Measurements from ENCODE around the gene EDNRB. TPM values are rescaled to one million over a fixed set of nuclear protein-coding genes. Genes with fewer than 3 reads are reported as not detected.

Gene EDNRB
- polyA plus RNA-seq, 1 donor (not counting 4 experiments of a cell fraction or from before 2014, with no cell fraction given): 0.01 TPM

DNA sequence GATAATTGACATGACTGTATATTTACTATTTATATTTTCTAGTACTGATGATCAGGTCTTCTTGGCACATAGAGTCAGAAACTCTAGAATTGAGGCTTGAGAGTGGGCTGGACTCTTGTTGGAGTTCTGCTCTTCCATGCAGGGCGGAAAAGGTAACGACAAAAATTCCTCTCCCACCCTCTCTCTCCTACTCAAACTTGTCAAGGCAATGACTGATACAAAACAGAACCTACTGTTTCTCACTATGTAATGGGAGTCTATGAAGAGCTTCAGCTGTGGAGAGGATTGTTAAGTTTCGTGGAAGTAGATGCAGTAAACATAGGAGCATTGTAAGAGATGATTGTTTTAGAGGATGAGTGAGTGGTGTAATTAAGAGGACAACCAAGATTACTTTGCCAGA is 8.8 kb downstream of the EDNRB start:
- no peak overlapping the region for H3K27ac ChIP-seq (ENCODE audit: control insufficient read depth, insufficient read depth, low read length)
- TF ChIP-seq, protein P1, sequence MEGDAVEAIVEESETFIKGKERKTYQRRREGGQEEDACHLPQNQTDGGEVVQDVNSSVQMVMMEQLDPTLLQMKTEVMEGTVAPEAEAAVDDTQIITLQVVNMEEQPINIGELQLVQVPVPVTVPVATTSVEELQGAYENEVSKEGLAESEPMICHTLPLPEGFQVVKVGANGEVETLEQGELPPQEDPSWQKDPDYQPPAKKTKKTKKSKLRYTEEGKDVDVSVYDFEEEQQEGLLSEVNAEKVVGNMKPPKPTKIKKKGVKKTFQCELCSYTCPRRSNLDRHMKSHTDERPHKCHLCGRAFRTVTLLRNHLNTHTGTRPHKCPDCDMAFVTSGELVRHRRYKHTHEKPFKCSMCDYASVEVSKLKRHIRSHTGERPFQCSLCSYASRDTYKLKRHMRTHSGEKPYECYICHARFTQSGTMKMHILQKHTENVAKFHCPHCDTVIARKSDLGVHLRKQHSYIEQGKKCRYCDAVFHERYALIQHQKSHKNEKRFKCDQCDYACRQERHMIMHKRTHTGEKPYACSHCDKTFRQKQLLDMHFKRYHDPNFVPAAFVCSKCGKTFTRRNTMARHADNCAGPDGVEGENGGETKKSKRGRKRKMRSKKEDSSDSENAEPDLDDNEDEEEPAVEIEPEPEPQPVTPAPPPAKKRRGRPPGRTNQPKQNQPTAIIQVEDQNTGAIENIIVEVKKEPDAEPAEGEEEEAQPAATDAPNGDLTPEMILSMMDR (optimal IDR thresholded peaks at IDR 0.05 in 1 of 3, IDR thresholded peaks at IDR 0.05 in 1 of 3, conservative IDR thresholded peaks at IDR 0.05 in 1 of 3; ENCODE audit: extremely low read depth in 1 of 3, insufficient read depth in 2 of 3, low read length in 3 of 3): no peak
- no peak for TF ChIP-seq EZH2 (IDR thresholded peaks at IDR 0.05; ENCODE audit: low read length)
- no peak overlapping the region for H3K4me3 ChIP-seq (ENCODE audit: control insufficient read depth in 2 of 3, extremely low read depth in 1 of 3, insufficient read depth in 2 of 3, low read depth in 1 of 3, low read length in 3 of 3)
- no peaks in the 10 kb centered on the region for H3K4me1 ChIP-seq (ENCODE audit: control insufficient read depth, extremely low read depth, insufficient read depth, low read length)
- no peaks in the 10 kb centered on the region for H3K9me1 ChIP-seq (ENCODE audit: control insufficient read depth, extremely low read depth, insufficient read depth, low read length)
- no peak for DNase-seq (ENCODE audit: low read depth, low spot score)
- no peaks in the 10 kb centered on the region for H3K36me3 ChIP-seq (ENCODE audit: control insufficient read depth in 2 of 2, extremely low read depth in 1 of 2, insufficient read depth in 2 of 2, low read length in 2 of 2)
- H4K20me1 ChIP-seq (ENCODE audit: control insufficient read depth, extremely low read depth, insufficient read depth, low read length): no peaks in the 10 kb centered on the region
- no peak overlapping the region for H3K9ac ChIP-seq (ENCODE audit: control insufficient read depth, extremely low read depth, insufficient read depth, low read length)
- no peaks in the 10 kb centered on the region for H3K79me2 ChIP-seq (ENCODE audit: control insufficient read depth, insufficient read depth, low read length)
- FAIRE-seq: no peak
- H3K27me3 ChIP-seq (ENCODE audit: control insufficient read depth, extremely low read depth, insufficient read depth, low read length): no peaks in the 10 kb centered on the region
- H3K4me2 ChIP-seq (ENCODE audit: control insufficient read depth, extremely low read depth, insufficient read depth, low read depth, low read length): no peak overlapping the region
- H3K9me3 ChIP-seq (ENCODE audit: control insufficient read depth, low read depth, low read length): no peaks in the 10 kb centered on the region
- no peak overlapping the region for H2AFZ ChIP-seq (ENCODE audit: control insufficient read depth, low read length)
- dilution Hi-C loops (cut with MboI; ENCODE audit: extremely low pct_ligation_motif_present, low sequenced_read_pairs): no loop called here

GRCh38 chr13:77908531-77908930 is 10.1 kb downstream of the EDNRB start:
- Histone ChIP-seq H3K36me3 (ENCODE audit: control insufficient read depth in 2 of 2, extremely low read depth in 1 of 2, insufficient read depth in 2 of 2, low read length in 2 of 2) (no peaks in the 10 kb centered on the region), H3K4me2 (ENCODE audit: control insufficient read depth, extremely low read depth, insufficient read depth, low read depth, low read length) (no peak overlapping the region), H3K27ac (ENCODE audit: control insufficient read depth, insufficient read depth, low read length) (no peak overlapping the region), H3K4me1 (ENCODE audit: control insufficient read depth, extremely low read depth, insufficient read depth, low read length) (no peaks in the 10 kb centered on the region), H3K9ac (ENCODE audit: control insufficient read depth, extremely low read depth, insufficient read depth, low read length) (no peak overlapping the region), H3K9me3 (ENCODE audit: control insufficient read depth, low read depth, low read length) (no peaks in the 10 kb centered on the region), H4K20me1 (ENCODE audit: control insufficient read depth, extremely low read depth, insufficient read depth, low read length) (no peaks in the 10 kb centered on the region), H3K9me1 (ENCODE audit: control insufficient read depth, extremely low read depth, insufficient read depth, low read length) (no peaks in the 10 kb centered on the region), H3K79me2 (ENCODE audit: control insufficient read depth, insufficient read depth, low read length) (no peaks in the 10 kb centered on the region), H3K4me3 (ENCODE audit: control insufficient read depth in 2 of 3, extremely low read depth in 1 of 3, insufficient read depth in 2 of 3, low read depth in 1 of 3, low read length in 3 of 3) (no peak overlapping the region), H3K27me3 (ENCODE audit: control insufficient read depth, extremely low read depth, insufficient read depth, low read length) (no peaks in the 10 kb centered on the region), H2AFZ (ENCODE audit: control insufficient read depth, low read length) (no peak overlapping the region)
- FAIRE-seq (no peak), DNase-seq (ENCODE audit: low read depth, low spot score) (no peak)
- dilution Hi-C loops (cut with MboI; ENCODE audit: extremely low pct_ligation_motif_present, low sequenced_read_pairs): no loop called here
- TF ChIP-seq, protein P1 (optimal IDR thresholded peaks at IDR 0.05 in 1 of 3, IDR thresholded peaks at IDR 0.05 in 1 of 3, conservative IDR thresholded peaks at IDR 0.05 in 1 of 3; ENCODE audit: extremely low read depth in 1 of 3, insufficient read depth in 2 of 3, low read length in 3 of 3): no peak
- no peak for TF ChIP-seq EZH2 (IDR thresholded peaks at IDR 0.05; ENCODE audit: low read length)
